SK-N-SH treated with all-trans-retinoic acid at 6 μM for 48 hours (cell line): Measurements from ENCODE around the gene SMG7.

Source experiments
- ATAC-seq: fragments of 200-7000 bp; cut with Tn5 transposase; 3 replicates; pipeline ENCODE4 v1.9.1; 2020; ENCODE audit warnings: mild to moderate bottlenecking, moderate library complexity
- BACH2 ChIP-seq: fragments of 250-450 bp; sonication (Bioruptor Pico); IDR thresholded peaks from 2 replicates; pipeline ENCODE4 v1.9.0; 2021; ENCODE audit warnings: mild to moderate bottlenecking, borderline replicate concordance
- CSDC2 ChIP-seq: fragments of 250-450 bp; sonication (Bioruptor Pico); IDR thresholded peaks from 2 replicates; pipeline ENCODE4 v1.5.0; 2020; ENCODE audit warnings: mild to moderate bottlenecking, moderate library complexity
- GLIS3 ChIP-seq: fragments of 250-450 bp; sonication (Bioruptor Pico); IDR thresholded peaks from 2 replicates; pipeline ENCODE4 v1.5.0; 2020; ENCODE audit warnings: mild to moderate bottlenecking, moderate library complexity
- ISL1 ChIP-seq: fragments of 250-450 bp; sonication (Bioruptor Pico); IDR thresholded peaks from 2 replicates; pipeline ENCODE4 v2.1.2; 2022; ENCODE audit warnings: mild to moderate bottlenecking, moderate library complexity
- OSR1 ChIP-seq: fragments of 250-450 bp; sonication (Bioruptor Pico); IDR thresholded peaks from 2 replicates; pipeline ENCODE4 v1.8.0; 2022; ENCODE audit warnings: moderate library complexity, mild to moderate bottlenecking, inconsistent platforms
- PPARA ChIP-seq: fragments of 250-450 bp; sonication (Bioruptor Pico); IDR thresholded peaks from 2 replicates; pipeline ENCODE4 v1.5.0; 2020; ENCODE audit warnings: mild to moderate bottlenecking, borderline replicate concordance
- RARB ChIP-seq: fragments of 250-450 bp; sonication (Bioruptor Pico); IDR thresholded peaks from 2 replicates; pipeline ENCODE4 v1.8.0; 2021; ENCODE audit warnings: mild to moderate bottlenecking, moderate library complexity
- TCF4 ChIP-seq: fragments of 250-450 bp; sonication (Bioruptor Pico); IDR thresholded peaks from 2 replicates; pipeline ENCODE4 v1.8.0; 2021; ENCODE audit warnings: mild to moderate bottlenecking, moderate library complexity, borderline replicate concordance
- TOX ChIP-seq: fragments of 250-450 bp; sonication (Bioruptor Pico); IDR thresholded peaks from 2 replicates; pipeline ENCODE4 v1.8.0; 2021; ENCODE audit warnings: mild to moderate bottlenecking, moderate library complexity, borderline replicate concordance
- ZC3H10 ChIP-seq: fragments of 250-450 bp; sonication (Bioruptor Pico); IDR thresholded peaks from 2 replicates; pipeline ENCODE4 v1.5.1; 2021; ENCODE audit warnings: mild to moderate bottlenecking, moderate library complexity
- ZFP3 ChIP-seq: fragments of 250-450 bp; sonication (Bioruptor Pico); IDR thresholded peaks from 2 replicates; pipeline ENCODE4 v1.5.0; 2020; ENCODE audit warnings: mild to moderate bottlenecking, moderate library complexity
- ZFP30 ChIP-seq: fragments of 450-650 bp; formaldehyde crosslinking; IDR thresholded peaks from 2 replicates; pipeline ENCODE4 v1.5.0; 2022; ENCODE audit warnings: mild to moderate bottlenecking, moderate library complexity
- ZNF565 ChIP-seq: fragments of 450-650 bp; formaldehyde crosslinking; conservative IDR thresholded peaks from 2 replicates; pipeline ENCODE4 v1.5.0; 2020; ENCODE audit warnings: low read depth, mild to moderate bottlenecking, moderate library complexity
- ZNF8 ChIP-seq: fragments of 450-650 bp; formaldehyde crosslinking; IDR thresholded peaks from 2 replicates; pipeline ENCODE4 v1.5.0; 2020; ENCODE audit warnings: mild to moderate bottlenecking, moderate library complexity
- TF ChIP-seq, protein P1 (sequence below): fragments of 250-450 bp; sonication (Bioruptor Pico); IDR thresholded peaks from 2 replicates; pipeline ENCODE4 v1.5.1; 2021; ENCODE audit warnings: mild to moderate bottlenecking, moderate library complexity
- TF ChIP-seq, protein P2 (sequence below): fragments of 250-450 bp; sonication (Bioruptor Pico); IDR thresholded peaks from 2 replicates; pipeline ENCODE4 v1.8.0; 2020; ENCODE audit warnings: mild to moderate bottlenecking, moderate library complexity, borderline replicate concordance
- TF ChIP-seq, protein P3 (sequence below): fragments of 250-450 bp; sonication (Bioruptor Pico); IDR thresholded peaks from 2 replicates; pipeline ENCODE4 v1.8.0; 2021; ENCODE audit warnings: low read depth, mild to moderate bottlenecking, moderate library complexity, borderline replicate concordance
- TF ChIP-seq, protein P4 (sequence below): fragments of 250-450 bp; sonication (Bioruptor Pico); IDR thresholded peaks from 2 replicates; pipeline ENCODE4 v1.5.0; 2020; ENCODE audit warnings: mild to moderate bottlenecking, moderate library complexity

The SMG7 gene

DNA sequence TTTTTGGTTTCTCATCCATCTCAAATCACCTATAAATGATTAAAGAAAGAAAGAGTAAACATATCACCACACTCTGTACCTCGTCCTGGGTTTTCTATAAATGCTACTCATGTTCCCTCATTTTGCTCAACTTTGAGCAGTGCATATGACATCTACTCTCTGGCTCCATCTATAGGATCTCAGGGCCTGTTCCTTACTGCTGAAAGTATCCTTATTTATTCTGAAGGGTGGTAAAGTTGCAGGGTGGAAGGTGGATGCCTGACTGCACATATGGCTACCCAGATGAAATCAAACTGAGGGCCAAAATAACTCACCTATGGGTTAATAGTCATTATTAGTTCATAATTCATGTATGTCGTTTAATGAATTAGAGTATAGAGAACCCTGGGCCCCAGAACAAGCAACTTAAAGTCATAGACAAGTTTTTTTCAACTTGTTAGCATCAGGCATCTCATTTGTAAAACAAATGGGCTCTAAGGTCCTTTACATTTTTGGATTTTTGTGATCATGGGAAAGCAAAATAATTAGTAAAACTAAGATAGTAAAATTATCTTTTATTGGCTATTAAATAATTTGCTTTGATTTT is 71.4 kb downstream of the SMG7 start (continued):
- no peak for TF ChIP-seq BACH2 (CRISPR knock-in tag)
- TF ChIP-seq, all 23 proteins: peak for 0

DNA sequence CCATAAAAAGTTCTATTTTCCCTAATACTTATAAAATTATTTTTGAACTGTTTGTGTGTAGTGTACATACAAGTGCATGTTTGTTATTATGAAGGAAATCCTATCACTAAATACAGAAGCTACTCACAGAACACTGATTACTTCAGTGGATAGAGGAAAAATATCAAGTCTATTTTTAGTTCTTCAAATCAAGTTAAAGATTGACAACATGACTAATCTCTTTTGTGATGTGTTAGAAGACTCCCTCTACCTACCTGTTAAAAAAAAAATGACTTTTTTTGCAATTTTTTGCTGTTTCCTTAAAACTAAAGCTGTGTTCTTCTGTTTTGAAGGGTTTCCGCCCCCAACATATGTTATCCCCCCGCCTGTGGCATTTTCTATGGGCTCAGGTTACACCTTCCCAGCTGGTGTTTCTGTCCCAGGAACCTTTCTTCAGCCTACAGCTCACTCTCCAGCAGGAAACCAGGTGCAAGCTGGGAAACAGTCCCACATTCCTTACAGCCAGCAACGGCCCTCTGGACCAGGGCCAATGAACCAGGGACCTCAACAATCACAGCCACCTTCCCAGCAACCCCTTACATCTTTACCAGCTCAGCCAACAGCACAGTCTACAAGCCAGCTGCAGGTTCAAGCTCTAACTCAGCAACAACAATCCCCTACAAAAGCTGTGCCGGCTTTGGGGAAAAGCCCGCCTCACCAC is 72.4 kb downstream of the SMG7 start:
- ATAC-seq: no peak
- TF ChIP-seq, protein P1, sequence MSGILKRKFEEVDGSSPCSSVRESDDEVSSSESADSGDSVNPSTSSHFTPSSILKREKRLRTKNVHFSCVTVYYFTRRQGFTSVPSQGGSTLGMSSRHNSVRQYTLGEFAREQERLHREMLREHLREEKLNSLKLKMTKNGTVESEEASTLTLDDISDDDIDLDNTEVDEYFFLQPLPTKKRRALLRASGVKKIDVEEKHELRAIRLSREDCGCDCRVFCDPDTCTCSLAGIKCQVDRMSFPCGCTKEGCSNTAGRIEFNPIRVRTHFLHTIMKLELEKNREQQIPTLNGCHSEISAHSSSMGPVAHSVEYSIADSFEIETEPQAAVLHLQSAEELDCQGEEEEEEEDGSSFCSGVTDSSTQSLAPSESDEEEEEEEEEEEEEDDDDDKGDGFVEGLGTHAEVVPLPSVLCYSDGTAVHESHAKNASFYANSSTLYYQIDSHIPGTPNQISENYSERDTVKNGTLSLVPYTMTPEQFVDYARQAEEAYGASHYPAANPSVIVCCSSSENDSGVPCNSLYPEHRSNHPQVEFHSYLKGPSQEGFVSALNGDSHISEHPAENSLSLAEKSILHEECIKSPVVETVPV (CRISPR knock-in tag): no peak
- no peak for TF ChIP-seq CSDC2 (CRISPR knock-in tag)
- TF ChIP-seq, protein P2, sequence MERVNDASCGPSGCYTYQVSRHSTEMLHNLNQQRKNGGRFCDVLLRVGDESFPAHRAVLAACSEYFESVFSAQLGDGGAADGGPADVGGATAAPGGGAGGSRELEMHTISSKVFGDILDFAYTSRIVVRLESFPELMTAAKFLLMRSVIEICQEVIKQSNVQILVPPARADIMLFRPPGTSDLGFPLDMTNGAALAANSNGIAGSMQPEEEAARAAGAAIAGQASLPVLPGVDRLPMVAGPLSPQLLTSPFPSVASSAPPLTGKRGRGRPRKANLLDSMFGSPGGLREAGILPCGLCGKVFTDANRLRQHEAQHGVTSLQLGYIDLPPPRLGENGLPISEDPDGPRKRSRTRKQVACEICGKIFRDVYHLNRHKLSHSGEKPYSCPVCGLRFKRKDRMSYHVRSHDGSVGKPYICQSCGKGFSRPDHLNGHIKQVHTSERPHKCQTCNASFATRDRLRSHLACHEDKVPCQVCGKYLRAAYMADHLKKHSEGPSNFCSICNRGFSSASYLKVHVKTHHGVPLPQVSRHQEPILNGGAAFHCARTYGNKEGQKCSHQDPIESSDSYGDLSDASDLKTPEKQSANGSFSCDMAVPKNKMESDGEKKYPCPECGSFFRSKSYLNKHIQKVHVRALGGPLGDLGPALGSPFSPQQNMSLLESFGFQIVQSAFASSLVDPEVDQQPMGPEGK (CRISPR knock-in tag): no peak
- TF ChIP-seq PPARA (CRISPR knock-in tag): no peak
- no peak for TF ChIP-seq ZNF565 (CRISPR knock-in tag)
- TF ChIP-seq, protein P3, sequence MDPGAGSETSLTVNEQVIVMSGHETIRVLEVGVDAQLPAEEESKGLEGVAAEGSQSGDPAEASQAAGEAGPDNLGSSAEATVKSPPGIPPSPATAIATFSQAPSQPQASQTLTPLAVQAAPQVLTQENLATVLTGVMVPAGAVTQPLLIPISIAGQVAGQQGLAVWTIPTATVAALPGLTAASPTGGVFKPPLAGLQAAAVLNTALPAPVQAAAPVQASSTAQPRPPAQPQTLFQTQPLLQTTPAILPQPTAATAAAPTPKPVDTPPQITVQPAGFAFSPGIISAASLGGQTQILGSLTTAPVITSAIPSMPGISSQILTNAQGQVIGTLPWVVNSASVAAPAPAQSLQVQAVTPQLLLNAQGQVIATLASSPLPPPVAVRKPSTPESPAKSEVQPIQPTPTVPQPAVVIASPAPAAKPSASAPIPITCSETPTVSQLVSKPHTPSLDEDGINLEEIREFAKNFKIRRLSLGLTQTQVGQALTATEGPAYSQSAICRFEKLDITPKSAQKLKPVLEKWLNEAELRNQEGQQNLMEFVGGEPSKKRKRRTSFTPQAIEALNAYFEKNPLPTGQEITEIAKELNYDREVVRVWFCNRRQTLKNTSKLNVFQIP (CRISPR knock-in tag): no peak
- TF ChIP-seq ZC3H10 (CRISPR knock-in tag): no peak
- TF ChIP-seq ZFP3: no peak
- no peak for TF ChIP-seq OSR1 (CRISPR knock-in tag)
- TF ChIP-seq, protein P4, sequence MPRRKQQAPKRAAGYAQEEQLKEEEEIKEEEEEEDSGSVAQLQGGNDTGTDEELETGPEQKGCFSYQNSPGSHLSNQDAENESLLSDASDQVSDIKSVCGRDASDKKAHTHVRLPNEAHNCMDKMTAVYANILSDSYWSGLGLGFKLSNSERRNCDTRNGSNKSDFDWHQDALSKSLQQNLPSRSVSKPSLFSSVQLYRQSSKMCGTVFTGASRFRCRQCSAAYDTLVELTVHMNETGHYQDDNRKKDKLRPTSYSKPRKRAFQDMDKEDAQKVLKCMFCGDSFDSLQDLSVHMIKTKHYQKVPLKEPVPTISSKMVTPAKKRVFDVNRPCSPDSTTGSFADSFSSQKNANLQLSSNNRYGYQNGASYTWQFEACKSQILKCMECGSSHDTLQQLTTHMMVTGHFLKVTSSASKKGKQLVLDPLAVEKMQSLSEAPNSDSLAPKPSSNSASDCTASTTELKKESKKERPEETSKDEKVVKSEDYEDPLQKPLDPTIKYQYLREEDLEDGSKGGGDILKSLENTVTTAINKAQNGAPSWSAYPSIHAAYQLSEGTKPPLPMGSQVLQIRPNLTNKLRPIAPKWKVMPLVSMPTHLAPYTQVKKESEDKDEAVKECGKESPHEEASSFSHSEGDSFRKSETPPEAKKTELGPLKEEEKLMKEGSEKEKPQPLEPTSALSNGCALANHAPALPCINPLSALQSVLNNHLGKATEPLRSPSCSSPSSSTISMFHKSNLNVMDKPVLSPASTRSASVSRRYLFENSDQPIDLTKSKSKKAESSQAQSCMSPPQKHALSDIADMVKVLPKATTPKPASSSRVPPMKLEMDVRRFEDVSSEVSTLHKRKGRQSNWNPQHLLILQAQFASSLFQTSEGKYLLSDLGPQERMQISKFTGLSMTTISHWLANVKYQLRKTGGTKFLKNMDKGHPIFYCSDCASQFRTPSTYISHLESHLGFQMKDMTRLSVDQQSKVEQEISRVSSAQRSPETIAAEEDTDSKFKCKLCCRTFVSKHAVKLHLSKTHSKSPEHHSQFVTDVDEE (CRISPR knock-in tag): no peak
- TF ChIP-seq TOX (CRISPR knock-in tag): no peak
- no peak for TF ChIP-seq ZFP30 (CRISPR knock-in tag)
- no peak for TF ChIP-seq RARB
- TF ChIP-seq GLIS3 (CRISPR knock-in tag): no peak

DNA sequence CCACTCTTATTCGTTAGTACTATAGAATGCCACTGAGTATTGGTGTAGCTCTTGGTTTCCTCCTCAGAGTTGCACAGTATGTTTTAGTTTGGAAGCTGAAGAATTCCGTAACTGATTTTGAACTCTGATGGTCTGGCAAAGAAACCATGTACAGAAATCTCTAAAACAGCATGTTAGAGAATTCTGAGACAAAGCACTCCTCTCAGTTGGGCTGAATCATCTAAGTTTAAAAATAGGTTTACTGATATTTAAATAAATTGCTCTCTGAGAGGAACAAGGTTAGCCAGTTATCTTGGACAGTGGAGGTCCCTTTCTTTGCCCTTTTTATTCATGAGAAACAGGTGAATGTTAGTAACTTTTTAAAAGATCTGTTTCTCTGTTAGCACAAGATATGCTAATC is 74.1 kb downstream of the SMG7 start:
- TF ChIP-seq ISL1 (CRISPR knock-in tag) (no peak), TCF4 (CRISPR knock-in tag) (no peak), ZNF8 (no peak), ZFP3 (no peak), PPARA (CRISPR knock-in tag) (no peak), CSDC2 (CRISPR knock-in tag) (no peak), BACH2 (CRISPR knock-in tag) (no peak), ZNF565 (CRISPR knock-in tag) (no peak)
- TF ChIP-seq, protein P2 (CRISPR knock-in tag): no peak
- ATAC-seq: no peak
